Measurements from ENCODE around the gene TTC34. TPM values are rescaled to one million over a fixed set of nuclear protein-coding genes. Genes with fewer than 3 reads are reported as not detected.
A peak's percentile ranks its signal among the peaks of the same experiment; 100 is the strongest.

The TTC34 gene
- total RNA-seq, 1 experiment from 2014 or later, result 0.03 TPM

GRCh38 chr1:2623571-2624337, 177.7 kb downstream of the TTC34 start:
- Histone ChIP-seq H3K4me3 (no peak overlapping the region), H3K36me3 (no peaks in the 10 kb centered on the region), H3K4me1 (replicated peaks) (no peaks in the 10 kb centered on the region), H3K27ac (no peak overlapping the region), H3K9me3 (replicated peaks) (no peaks in the 10 kb centered on the region; the same call in 1 of the 2 replicates), H3K27me3 (replicated peaks) (peaks cover 34% of the 10 kb centered on the region)
- DNase-seq (ENCODE audit: low read depth in 1 of 2, low spot score in 2 of 2), result peak in 1 of 2 experiments; percentile 32

GRCh38 chr1:2617971-2618470, 183.5 kb downstream of the TTC34 start:
- no peaks in the 10 kb centered on the region; the same call in 1 of the 2 replicates for H3K9me3 ChIP-seq (replicated peaks)
- no peak for DNase-seq (ENCODE audit: low read depth in 1 of 2, low spot score in 2 of 2)
- H3K27me3 ChIP-seq (replicated peaks), result peaks cover 12% of the 10 kb centered on the region
- H3K36me3 ChIP-seq, result no peaks in the 10 kb centered on the region
- no peak overlapping the region for H3K4me3 ChIP-seq
- H3K27ac ChIP-seq, result no peak overlapping the region
- H3K4me1 ChIP-seq (replicated peaks), result no peaks in the 10 kb centered on the region

GRCh38 chr1:2614145-2614544, 187.3 kb downstream of the TTC34 start:
- Histone ChIP-seq H3K27me3 (replicated peaks) (peaks cover 4% of the 10 kb centered on the region; the same call in 1 of the 2 replicates), H3K36me3 (no peaks in the 10 kb centered on the region), H3K4me3 (no peak overlapping the region), H3K9me3 (replicated peaks) (no peaks in the 10 kb centered on the region; the same call in 1 of the 2 replicates), H3K27ac (no peak overlapping the region), H3K4me1 (replicated peaks) (no peaks in the 10 kb centered on the region)
- DNase-seq (ENCODE audit: low read depth in 1 of 2, low spot score in 2 of 2), result no peak

GRCh38 chr1:2612591-2613365, 188.7 kb downstream of the TTC34 start:
- H3K9me3 ChIP-seq (replicated peaks), result no peaks in the 10 kb centered on the region; the same call in 1 of the 2 replicates
- H3K27me3 ChIP-seq (replicated peaks), result peaks cover 6% of the 10 kb centered on the region; the same call in 1 of the 2 replicates
- no peak for DNase-seq (ENCODE audit: low read depth in 1 of 2, low spot score in 2 of 2)
- H3K27ac ChIP-seq, result no peak overlapping the region
- no peaks in the 10 kb centered on the region for H3K36me3 ChIP-seq
- H3K4me1 ChIP-seq (replicated peaks), result no peaks in the 10 kb centered on the region
- no peak overlapping the region for H3K4me3 ChIP-seq

- no peaks in the 10 kb centered on the region for H3K4me1 ChIP-seq (replicated peaks)
- H3K27me3 ChIP-seq (replicated peaks), result peaks cover 6% of the 10 kb centered on the region; the same call in 1 of the 2 replicates
- H3K36me3 ChIP-seq, result no peaks in the 10 kb centered on the region
- no peak overlapping the region for H3K4me3 ChIP-seq
- H3K9me3 ChIP-seq (replicated peaks), result no peaks in the 10 kb centered on the region; the same call in 1 of the 2 replicates
- DNase-seq (ENCODE audit: low read depth in 1 of 2, low spot score in 2 of 2), result no peak
- no peak overlapping the region for H3K27ac ChIP-seq
These were observed 189.7 kb downstream of the TTC34 start for GRCh38 chr1:2611621-2612437.

- Histone ChIP-seq H3K36me3 (no peaks in the 10 kb centered on the region), H3K4me3 (no peak overlapping the region), H3K27me3 (replicated peaks) (peaks cover 6% of the 10 kb centered on the region; the same call in 1 of the 2 replicates), H3K9me3 (replicated peaks) (no peaks in the 10 kb centered on the region; the same call in 1 of the 2 replicates), H3K4me1 (replicated peaks) (no peaks in the 10 kb centered on the region), H3K27ac (no peak overlapping the region)
- DNase-seq (ENCODE audit: low read depth in 1 of 2, low spot score in 2 of 2), result peak in 1 of 2 experiments; percentile 3
These were observed 190.4 kb downstream of the TTC34 start for GRCh38 chr1:2611031-2611501.

GRCh38 chr1:2610036-2610959, 191.2 kb downstream of the TTC34 start:
- H3K4me1 ChIP-seq (replicated peaks), result no peaks in the 10 kb centered on the region
- H3K27me3 ChIP-seq (replicated peaks), result peaks cover 7% of the 10 kb centered on the region; the same call in 1 of the 2 replicates
- no peaks in the 10 kb centered on the region for H3K36me3 ChIP-seq
- DNase-seq (ENCODE audit: low read depth in 1 of 2, low spot score in 2 of 2), result no peak
- no peak overlapping the region for H3K4me3 ChIP-seq
- H3K27ac ChIP-seq, result no peak overlapping the region
- no peaks in the 10 kb centered on the region; the same call in 1 of the 2 replicates for H3K9me3 ChIP-seq (replicated peaks)

GRCh38 chr1:2609319-2610035, 192.0 kb downstream of the TTC34 start:
- Histone ChIP-seq H3K4me1 (replicated peaks) (no peaks in the 10 kb centered on the region), H3K36me3 (no peaks in the 10 kb centered on the region), H3K27ac (no peak overlapping the region), H3K27me3 (replicated peaks) (peaks cover 11% of the 10 kb centered on the region; the same call in 1 of the 2 replicates), H3K4me3 (no peak overlapping the region), H3K9me3 (replicated peaks) (no peaks in the 10 kb centered on the region; the same call in 1 of the 2 replicates)
- no peak for DNase-seq (ENCODE audit: low read depth in 1 of 2, low spot score in 2 of 2)

- H3K27ac ChIP-seq, result no peak overlapping the region
- no peaks in the 10 kb centered on the region for H3K4me1 ChIP-seq (replicated peaks)
- no peak overlapping the region for H3K4me3 ChIP-seq
- no peaks in the 10 kb centered on the region for H3K36me3 ChIP-seq
- H3K9me3 ChIP-seq (replicated peaks), result no peaks in the 10 kb centered on the region
- H3K27me3 ChIP-seq (replicated peaks), result peaks cover 11% of the 10 kb centered on the region; the same call in 1 of the 2 replicates
- DNase-seq (ENCODE audit: low read depth in 1 of 2, low spot score in 2 of 2), result no peak
These were observed 193.8 kb downstream of the TTC34 start for GRCh38 chr1:2607641-2608091.

- Histone ChIP-seq H3K9me3 (replicated peaks) (no peaks in the 10 kb centered on the region), H3K27me3 (replicated peaks) (peaks cover 11% of the 10 kb centered on the region; the same call in 1 of the 2 replicates), H3K27ac (no peak overlapping the region), H3K36me3 (no peaks in the 10 kb centered on the region), H3K4me3 (no peak overlapping the region), H3K4me1 (replicated peaks) (no peaks in the 10 kb centered on the region)
- DNase-seq (ENCODE audit: low read depth in 1 of 2, low spot score in 2 of 2), result no peak
These were observed 194.4 kb downstream of the TTC34 start for GRCh38 chr1:2606881-2607621.

GRCh38 chr1:2606396-2606880, 195.1 kb downstream of the TTC34 start:
- H3K27ac ChIP-seq, result no peak overlapping the region
- no peak for DNase-seq (ENCODE audit: low read depth in 1 of 2, low spot score in 2 of 2)
- no peaks in the 10 kb centered on the region for H3K9me3 ChIP-seq (replicated peaks)
- H3K4me1 ChIP-seq (replicated peaks), result no peaks in the 10 kb centered on the region
- H3K4me3 ChIP-seq, result no peak overlapping the region
- H3K36me3 ChIP-seq, result no peaks in the 10 kb centered on the region
- peaks cover 13% of the 10 kb centered on the region; the same call in 1 of the 2 replicates for H3K27me3 ChIP-seq (replicated peaks)

Measured in SJSA1 (cell line).